ENCODE data around the gene MMP24OS.

DNA sequence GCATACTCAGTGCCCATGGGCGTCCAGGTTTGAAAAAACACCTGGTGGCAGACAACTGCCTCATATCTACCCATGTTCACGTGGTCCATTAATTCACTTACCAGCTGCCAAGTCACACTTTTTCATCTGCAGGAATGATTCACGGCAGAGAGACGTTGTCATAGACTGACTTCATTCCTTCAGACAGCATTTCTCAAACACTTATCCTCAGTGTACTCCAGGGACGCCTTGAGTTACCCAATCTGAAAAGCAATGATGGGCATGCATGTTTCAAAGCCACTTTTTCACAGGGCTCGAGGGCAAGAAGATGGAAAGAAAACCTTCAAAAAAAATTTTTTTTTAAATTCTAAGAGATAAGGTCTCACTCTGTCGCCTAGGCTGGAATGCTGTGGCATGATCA is 6.0 kb downstream of the MMP24OS start:
- TF ChIP-seq CREM (IDR thresholded peaks at IDR 0.05; ENCODE audit: low read depth) (no peak), MTA2 (IDR thresholded peaks at IDR 0.05; ENCODE audit: low read depth) (no peak), SMC3 (IDR thresholded peaks at IDR 0.05; ENCODE audit: borderline replicate concordance, low read length) (no peak), JUNB (IDR thresholded peaks at IDR 0.05) (no peak), POLR2A (IDR thresholded peaks at IDR 0.05; ENCODE audit: low read depth, low read length) (no peak), NR2C2 (IDR thresholded peaks at IDR 0.05; ENCODE audit: borderline replicate concordance, control insufficient read depth, insufficient read length, low read depth) (no peak), YY1 (IDR thresholded peaks at IDR 0.05; ENCODE audit: low read depth, low read length) (no peak), SPI1 (IDR thresholded peaks at IDR 0.05; ENCODE audit: borderline replicate concordance, insufficient read depth, low read depth, low read length) (no peak), TARDBP (IDR thresholded peaks at IDR 0.05; ENCODE audit: borderline replicate concordance) (no peak)
- TF ChIP-seq, protein P1, sequence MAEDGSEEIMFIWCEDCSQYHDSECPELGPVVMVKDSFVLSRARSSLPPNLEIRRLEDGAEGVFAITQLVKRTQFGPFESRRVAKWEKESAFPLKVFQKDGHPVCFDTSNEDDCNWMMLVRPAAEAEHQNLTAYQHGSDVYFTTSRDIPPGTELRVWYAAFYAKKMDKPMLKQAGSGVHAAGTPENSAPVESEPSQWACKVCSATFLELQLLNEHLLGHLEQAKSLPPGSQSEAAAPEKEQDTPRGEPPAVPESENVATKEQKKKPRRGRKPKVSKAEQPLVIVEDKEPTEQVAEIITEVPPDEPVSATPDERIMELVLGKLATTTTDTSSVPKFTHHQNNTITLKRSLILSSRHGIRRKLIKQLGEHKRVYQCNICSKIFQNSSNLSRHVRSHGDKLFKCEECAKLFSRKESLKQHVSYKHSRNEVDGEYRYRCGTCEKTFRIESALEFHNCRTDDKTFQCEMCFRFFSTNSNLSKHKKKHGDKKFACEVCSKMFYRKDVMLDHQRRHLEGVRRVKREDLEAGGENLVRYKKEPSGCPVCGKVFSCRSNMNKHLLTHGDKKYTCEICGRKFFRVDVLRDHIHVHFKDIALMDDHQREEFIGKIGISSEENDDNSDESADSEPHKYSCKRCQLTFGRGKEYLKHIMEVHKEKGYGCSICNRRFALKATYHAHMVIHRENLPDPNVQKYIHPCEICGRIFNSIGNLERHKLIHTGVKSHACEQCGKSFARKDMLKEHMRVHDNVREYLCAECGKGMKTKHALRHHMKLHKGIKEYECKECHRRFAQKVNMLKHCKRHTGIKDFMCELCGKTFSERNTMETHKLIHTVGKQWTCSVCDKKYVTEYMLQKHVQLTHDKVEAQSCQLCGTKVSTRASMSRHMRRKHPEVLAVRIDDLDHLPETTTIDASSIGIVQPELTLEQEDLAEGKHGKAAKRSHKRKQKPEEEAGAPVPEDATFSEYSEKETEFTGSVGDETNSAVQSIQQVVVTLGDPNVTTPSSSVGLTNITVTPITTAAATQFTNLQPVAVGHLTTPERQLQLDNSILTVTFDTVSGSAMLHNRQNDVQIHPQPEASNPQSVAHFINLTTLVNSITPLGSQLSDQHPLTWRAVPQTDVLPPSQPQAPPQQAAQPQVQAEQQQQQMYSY (CRISPR knock-in tag; IDR thresholded peaks at IDR 0.05), result no peak
